GM23338 (cell line): ENCODE data around the gene SETDB1. TPM values are rescaled to one million over a fixed set of nuclear protein-coding genes. Genes with fewer than 3 reads are reported as not detected.

Experiments used
- ATAC-seq: fragments of 200-7000 bp; cut with Tn5 transposase; 3 replicates; pipeline ENCODE4 v1.9.1; 2020
- DNase-seq: peaks from one replicate; pipeline ENCODE4 v3.0.0-alpha.2; 2015; ENCODE audit warnings: low spot score
- H2AFZ ChIP-seq: fragments of 200-600 bp; sonication (generic); 2 replicates; pipeline ENCODE4 v1.8.0; 2016; ENCODE audit warnings: antibody characterized with exemption, mild to moderate bottlenecking, moderate library complexity
- H3F3A ChIP-seq: fragments of 200-600 bp; sonication (generic); replicated peaks from 2 replicates; pipeline ENCODE4 v1.8.0; 2017; ENCODE audit warnings: antibody characterized with exemption, mixed run types, low read depth
- H3K27ac ChIP-seq: fragments of 200-600 bp; sonication (generic); 2 replicates; pipeline ENCODE4 v1.6.1; 2016; ENCODE audit warnings: low read depth
- H3K27me3 ChIP-seq: fragments of 200-600 bp; sonication (generic); 2 replicates; pipeline ENCODE4 v1.8.0; 2016; ENCODE audit warnings: mild to moderate bottlenecking, mixed run types, moderate library complexity; ENCODE audit not compliant: insufficient read depth
- H3K36me3 ChIP-seq: fragments of 200-600 bp; sonication (generic); 2 replicates; pipeline ENCODE4 v1.8.0; 2016; ENCODE audit warnings: mild to moderate bottlenecking; ENCODE audit not compliant: insufficient read depth
- H3K4me1 ChIP-seq: fragments of 200-600 bp; sonication (generic); 2 replicates; pipeline ENCODE4 v1.8.0; 2016; ENCODE audit warnings: mild to moderate bottlenecking, moderate library complexity; ENCODE audit not compliant: insufficient read depth
- H3K4me2 ChIP-seq: fragments of 200-600 bp; sonication (generic); 2 replicates; pipeline ENCODE4 v1.7.1; 2017; ENCODE audit warnings: mixed run types
- H3K4me3 ChIP-seq: fragments of 200-600 bp; sonication (generic); 2 replicates; pipeline ENCODE4 v1.6.1; 2016; ENCODE audit warnings: mixed run types
- H3K79me2 ChIP-seq: fragments of 200-600 bp; sonication (generic); replicated peaks from 2 replicates; pipeline ENCODE4 v1.8.0; 2017; ENCODE audit warnings: mild to moderate bottlenecking; ENCODE audit not compliant: insufficient read depth
- H3K9me2 ChIP-seq: fragments of 200-600 bp; sonication (generic); 2 replicates; pipeline ENCODE4 v1.8.0; 2017; ENCODE audit not compliant: insufficient read depth
- H4K20me1 ChIP-seq: fragments of 200-600 bp; sonication (generic); replicated peaks from 2 replicates; pipeline ENCODE4 v1.8.0; 2017; ENCODE audit warnings: mild to moderate bottlenecking; ENCODE audit not compliant: insufficient read depth
- H3K27ac Mint-ChIP-seq: 2 replicates; pipeline ENCODE4 v1.8.0; 2020; ENCODE audit warnings: inconsistent platforms, mild to moderate bottlenecking, moderate library complexity, mixed read lengths
- H3K27me3 Mint-ChIP-seq: 3 replicates; pipeline ENCODE4 v1.8.0; 2022; ENCODE audit warnings: low read depth, mild to moderate bottlenecking, moderate library complexity, mixed read lengths, inconsistent platforms; ENCODE audit not compliant: insufficient read depth, poor library complexity
- H3K36me3 Mint-ChIP-seq: 3 replicates; pipeline ENCODE4 v1.8.0; 2021; ENCODE audit warnings: low read depth, mild to moderate bottlenecking, inconsistent platforms, moderate library complexity, mixed read lengths
- H3K4me1 Mint-ChIP-seq: 3 replicates; pipeline ENCODE4 v1.8.0; 2020; ENCODE audit warnings: mild to moderate bottlenecking, inconsistent platforms, mixed read lengths
- H3K4me3 Mint-ChIP-seq: 3 replicates; pipeline ENCODE4 v1.8.0; 2021; ENCODE audit warnings: moderate library complexity, mild to moderate bottlenecking, inconsistent platforms, mixed read lengths
- H3K9me3 Mint-ChIP-seq: 3 replicates; pipeline ENCODE4 v1.8.0; 2020; ENCODE audit warnings: moderate library complexity, mild to moderate bottlenecking, inconsistent platforms, mixed read lengths
- CREB1 ChIP-seq: fragments of 250-450 bp; sonication (Bioruptor Pico); IDR thresholded peaks from 2 replicates; pipeline ENCODE4 v1.5.0; 2020; ENCODE audit warnings: low read depth, mild to moderate bottlenecking, moderate library complexity
- CTCF ChIP-seq, 2 experiments: fragments of 200-600 bp in 1 of 2; sonication (generic) in 1 of 2; conservative IDR thresholded peaks; 2 replicates each; pipeline versions ENCODE4 v1.5.1 to v1.6.1; 2016 to 2017; ENCODE audit warnings: antibody characterized with exemption in 2 of 2, low read depth in 2 of 2, mild to moderate bottlenecking in 2 of 2, moderate library complexity in 1 of 2
- ZNF331 ChIP-seq: fragments of 250-450 bp; sonication (Bioruptor Pico); IDR thresholded peaks from 2 replicates; pipeline ENCODE4 v1.5.0; 2020; ENCODE audit warnings: low read depth, mild to moderate bottlenecking, moderate library complexity
- ZNF462 ChIP-seq: fragments of 250-450 bp; sonication (Bioruptor Pico); IDR thresholded peaks from 2 replicates; pipeline ENCODE4 v1.5.0; 2020; ENCODE audit warnings: mild to moderate bottlenecking, moderate library complexity
- polyA plus RNA-seq: library from polyadenylated mRNA; unstranded; fragments of >200 nt; fragmentation: Nextera tagmentation; extraction: Ambion mirVana; gene quantifications from 2 replicates; pipeline ENCODE4 v1.2.1, GENCODE V29; 2016
- total RNA-seq: library from RNA; depleted of rRNA; stranded (reverse); fragments of >200 nt; shearing (Covaris generic); gene quantifications from 2 replicates; pipeline ENCODE4 v1.2.3, GENCODE V29; 2014

Gene SETDB1
- total and polyA plus RNA-seq, 2 experiments from 2014 or later, result 16.9 to 47.4 TPM

- TF ChIP-seq ZNF462 (CRISPR knock-in tag), result no peak
- no peak for TF ChIP-seq CREB1 (CRISPR knock-in tag)
Observed at GRCh38 chr1:150995460-150995859, 69.3 kb downstream of the SETDB1 start (continued).

GRCh38 chr1:150995896-150996295, 69.7 kb downstream of the SETDB1 start:
- Histone ChIP-seq H3K9me2 (no peaks in the 10 kb centered on the region), H4K20me1 (no peaks in the 10 kb centered on the region), H3F3A (no peaks in the 10 kb centered on the region), H3K36me3 (no peaks in the 10 kb centered on the region), H3K79me2 (no peaks in the 10 kb centered on the region), H3K27ac (peak overlapping the region; percentile 59; the same call in 1 of the 2 replicates), H2AFZ (no peak overlapping the region), H3K27me3 (no peaks in the 10 kb centered on the region), H3K4me3 (no peak overlapping the region), H3K4me2 (no peak overlapping the region), H3K4me1 (no peaks in the 10 kb centered on the region)
- Mint-ChIP-seq H3K9me3 (no peaks in the 10 kb centered on the region), H3K27ac (peak overlapping the region; percentile 9), H3K4me1 (peaks cover 6% of the 10 kb centered on the region; the same call in 2 of the 3 replicates), H3K4me3 (no peak overlapping the region), H3K36me3 (peaks cover 3% of the 10 kb centered on the region; the same call in 2 of the 3 replicates), H3K27me3 (peaks cover 10% of the 10 kb centered on the region)
- peak; percentile 74 for ATAC-seq
- peak; percentile 66 for DNase-seq
- no peak for TF ChIP-seq ZNF331 (CRISPR knock-in tag)
- TF ChIP-seq CTCF (conservative IDR thresholded peaks at IDR 0.05; ENCODE audit: low read depth in 2 of 2), result peak; percentile 77 to 94
